Amniotic epithelial cell (primary cell): ENCODE results near the gene DPYD.
A peak's percentile ranks its signal among the peaks of the same experiment; 100 is the strongest.
"Not testable (repeated sequence)": the region's sequence is repeated elsewhere in the genome, so short reads cannot be mapped to it uniquely, and the experiment has no call there.

Experiments
- DNase-seq: peaks from one replicate; pipeline ENCODE4 v3.0.0-alpha.2; 2010; ENCODE audit warnings: low read depth

Gene DPYD

DNA sequence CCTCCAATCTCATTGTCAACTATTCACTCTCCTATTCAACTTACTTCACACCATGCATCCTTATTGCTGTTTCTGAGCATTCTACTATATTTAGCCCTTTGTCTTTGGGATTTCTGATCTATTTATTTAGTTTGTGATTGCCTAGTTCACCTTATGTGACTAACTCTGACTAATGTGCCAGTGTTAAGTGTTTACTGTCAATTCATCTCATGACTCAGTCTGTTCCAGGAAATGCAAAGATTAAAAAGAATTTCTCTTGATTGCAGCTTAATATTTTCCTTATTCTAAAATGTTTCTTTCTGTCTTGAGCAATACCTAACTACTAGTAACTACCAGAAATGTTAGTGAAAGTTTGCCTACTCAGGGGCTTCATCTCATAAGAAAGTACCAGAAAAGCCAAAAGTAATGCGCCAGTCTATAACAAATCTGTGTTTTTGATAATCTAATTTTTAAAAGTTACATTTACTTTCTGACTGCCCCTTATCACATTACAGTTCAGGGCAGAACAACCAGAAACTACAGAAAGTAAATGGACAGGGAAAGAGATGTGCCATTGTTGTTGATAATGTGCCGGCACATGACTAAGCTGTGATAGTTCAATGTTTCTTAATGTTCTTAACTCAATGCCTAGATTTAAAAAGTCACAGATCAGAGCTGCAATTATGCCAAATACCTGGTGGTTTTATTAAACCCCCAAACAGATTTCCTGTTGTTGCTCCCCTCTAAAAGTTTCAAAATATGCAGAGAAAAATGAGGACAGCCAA, 642.8 kb downstream of the DPYD start:
- DNase-seq = peak; percentile 88

DNA sequence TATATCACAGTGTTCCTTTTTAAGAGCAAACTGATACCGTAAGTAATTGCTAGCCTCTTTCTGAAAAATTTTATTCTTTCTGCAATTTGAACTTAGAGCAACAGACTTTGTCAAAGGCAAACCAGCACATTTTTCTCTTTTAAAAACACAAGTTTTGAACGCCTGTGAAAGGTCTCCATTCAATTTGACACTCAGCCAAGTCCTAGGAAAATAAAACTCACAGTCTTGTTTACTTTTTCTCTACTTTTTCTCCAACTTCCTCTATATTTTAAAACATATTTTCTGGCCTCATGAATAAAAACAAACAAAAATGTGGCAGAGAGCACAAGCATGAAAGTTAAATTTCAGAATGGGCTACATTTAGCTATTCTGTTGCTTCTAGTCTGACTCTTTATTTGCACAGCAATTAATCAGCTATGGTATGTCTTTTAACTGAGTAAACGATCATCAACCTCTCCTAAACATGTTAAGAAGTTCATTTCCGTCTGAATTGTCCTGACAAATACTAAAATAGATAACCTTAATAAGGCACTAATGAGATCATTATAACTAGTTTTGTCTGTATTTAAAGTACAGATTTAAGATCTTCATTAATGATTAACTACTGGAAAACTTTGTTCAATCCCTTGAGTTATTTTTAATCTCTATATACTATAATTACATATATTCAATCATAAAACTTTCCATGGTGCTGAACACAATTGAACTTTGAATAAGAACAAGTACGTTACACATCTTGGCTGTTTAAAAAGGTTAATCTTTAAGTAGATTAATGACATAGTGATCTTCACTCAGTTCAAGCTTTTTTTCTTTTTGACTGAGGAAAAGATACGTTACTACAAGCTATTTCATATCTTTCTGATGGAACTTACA, 648.7 kb downstream of the DPYD start:
- DNase-seq = no peak

GRCh38 chr1:97270508-97271307, 650.1 kb downstream of the DPYD start:
- peak; percentile 86 for DNase-seq

- DNase-seq = no peak
Observed at GRCh38 chr1:97265630-97266029, 655.2 kb downstream of the DPYD start.

- no peak for DNase-seq
Observed at GRCh38 chr1:97262842-97263241, 658.0 kb downstream of the DPYD start.

DNA sequence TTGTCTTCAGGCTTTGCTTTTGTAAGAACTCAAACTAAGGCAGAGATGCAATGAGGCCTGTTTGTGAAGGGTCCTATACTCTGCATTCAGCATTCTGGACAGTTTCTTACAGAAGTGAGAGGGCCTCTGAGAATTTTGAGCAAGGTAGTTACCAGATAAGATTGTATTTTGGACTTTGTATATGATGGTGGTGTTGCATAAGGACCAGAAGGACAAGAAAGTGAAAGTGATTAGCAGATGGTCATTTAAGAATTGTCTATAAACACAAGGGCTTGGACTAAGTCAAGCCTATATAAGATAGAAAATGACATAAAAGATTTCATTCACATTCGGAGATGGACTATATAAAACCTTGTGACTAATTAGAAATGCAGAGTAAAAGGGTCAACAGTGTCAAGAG, 662.2 kb downstream of the DPYD start:
- no peak for DNase-seq

- peak; percentile 18 for DNase-seq
Observed at GRCh38 chr1:97254731-97255463, 665.9 kb downstream of the DPYD start.

GRCh38 chr1:97252925-97253324, 667.9 kb downstream of the DPYD start:
- no peak for DNase-seq

DNA sequence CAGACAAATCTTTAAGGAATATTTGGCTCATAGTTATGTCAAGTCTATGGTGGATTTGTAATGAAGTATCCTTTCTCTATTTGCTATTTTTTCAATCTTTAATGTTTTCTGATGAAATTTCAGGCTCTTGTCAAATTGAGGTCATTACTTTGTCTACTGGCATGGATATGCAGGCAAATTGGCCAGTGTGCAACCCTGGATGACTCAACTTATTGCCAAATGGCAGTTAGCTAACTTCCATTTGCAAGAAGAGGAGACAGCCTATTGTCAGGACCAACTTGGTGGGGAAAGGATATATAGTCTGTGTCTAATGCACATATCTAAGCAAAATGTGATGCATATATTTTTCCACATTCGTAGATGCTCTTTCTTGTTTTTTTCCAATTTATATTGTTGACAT, 668.8 kb downstream of the DPYD start:
- DNase-seq = peak; percentile 94

DNA sequence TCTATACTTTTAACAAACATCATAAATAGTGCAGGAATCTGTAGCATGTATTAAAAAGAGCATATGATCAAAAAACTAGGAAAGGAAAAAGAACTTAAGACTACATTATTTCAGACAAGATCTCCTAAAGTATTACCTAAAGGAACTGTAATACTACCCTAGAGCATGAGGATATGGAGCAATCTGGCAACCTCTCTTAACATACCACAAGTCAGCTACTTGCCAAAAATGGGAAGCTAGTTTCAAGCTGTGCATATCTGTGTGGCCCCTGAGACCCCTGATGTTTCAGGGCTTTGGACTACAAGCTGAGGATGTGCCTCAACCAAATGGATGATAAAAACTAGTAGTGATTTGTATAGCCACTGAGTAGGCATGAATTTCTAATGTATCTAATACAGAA, 673.6 kb downstream of the DPYD start:
- peak; percentile 42 for DNase-seq

DNA sequence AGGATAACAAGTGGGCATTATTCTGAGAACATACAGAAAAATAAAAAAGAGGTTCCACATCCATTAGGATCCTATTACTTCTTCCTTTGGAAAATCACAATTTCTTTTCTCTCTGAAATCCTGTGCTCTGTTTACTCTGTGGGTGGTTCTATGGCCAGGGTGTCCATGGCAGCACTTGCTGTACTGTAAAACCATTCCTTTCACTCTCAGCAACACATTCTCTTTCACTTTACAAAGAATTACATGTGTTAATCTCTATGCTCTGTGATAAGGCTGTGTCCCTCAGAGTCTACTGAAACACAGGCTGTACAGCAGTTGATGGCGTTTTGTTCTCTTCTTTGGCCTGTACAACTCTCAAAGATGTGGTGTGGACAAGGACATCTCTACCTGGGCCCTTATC, 675.2 kb downstream of the DPYD start:
- DNase-seq = peak; percentile 27

- no peak for DNase-seq
Observed at GRCh38 chr1:97245026-97245425, 675.8 kb downstream of the DPYD start.

- peak; percentile 22 for DNase-seq
Observed at GRCh38 chr1:97243973-97244560, 676.8 kb downstream of the DPYD start.

GRCh38 chr1:97238816-97239215, 682.0 kb downstream of the DPYD start:
- DNase-seq = no peak

DNA sequence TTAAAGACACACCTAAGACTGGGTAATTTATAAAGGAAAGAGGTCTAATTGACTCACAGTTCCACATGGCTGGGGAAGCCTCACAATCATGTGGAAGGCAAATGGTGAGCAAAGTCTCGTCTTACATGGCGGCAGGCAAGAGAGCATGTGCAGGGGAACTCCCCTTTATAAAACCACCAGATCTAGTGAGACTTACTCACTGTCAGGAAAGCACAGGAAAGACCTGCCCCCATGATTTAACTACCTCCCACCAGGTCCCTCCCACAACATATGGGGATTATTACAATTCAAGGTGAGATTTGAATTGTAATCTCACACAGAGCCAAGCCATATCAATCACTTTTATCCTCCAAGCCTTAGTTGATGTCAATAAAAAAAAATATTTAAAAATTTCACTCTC, 689.5 kb downstream of the DPYD start:
- not testable (repeated sequence) for DNase-seq

GRCh38 chr1:97212671-97213070, 708.2 kb downstream of the DPYD start:
- no peak for DNase-seq

- no peak for DNase-seq
Observed at GRCh38 chr1:97210307-97210706, 710.5 kb downstream of the DPYD start.

- DNase-seq = peak; percentile 32
Observed at GRCh38 chr1:97209381-97209957, 711.4 kb downstream of the DPYD start.

GRCh38 chr1:97207868-97208267, 713.0 kb downstream of the DPYD start:
- DNase-seq = no peak

GRCh38 chr1:97204468-97204867, 716.4 kb downstream of the DPYD start:
- DNase-seq = peak; percentile 39
